HepG2 (cell line): ENCODE results near the gene SPSB2. TPM values are rescaled to one million over a fixed set of nuclear protein-coding genes. Genes with fewer than 3 reads are reported as not detected.

ENCODE experiments used
- AGO1 ChIP-seq: fragments of 200-400 bp; formaldehyde crosslinking; IDR thresholded peaks from 2 replicates; pipeline ENCODE4 v1.6.1; 2017; ENCODE audit warnings: mild to moderate bottlenecking, low read depth, low read length, moderate library complexity; ENCODE audit not compliant: poor library complexity, severe bottlenecking
- CEBPZ ChIP-seq: IDR thresholded peaks from 2 replicates; pipeline ENCODE4 v1.6.1; 2012; ENCODE audit warnings: low read length, improper control_type of control experiment
- CREB1 ChIP-seq, 2 experiments: fragments of 450-650 bp in 1 of 2; IDR thresholded peaks; 2 replicates each; pipeline ENCODE4 v1.6.1; 2016 to 2017; ENCODE audit warnings: control low read depth in 1 of 2, mild to moderate bottlenecking in 1 of 2, missing compliant biosample characterization in 1 of 2, missing genetic modification characterization in 1 of 2
- ETV6 ChIP-seq: sonication (generic); formaldehyde crosslinking; conservative IDR thresholded peaks from 2 replicates; pipeline ENCODE4 v1.4.0; 2020; ENCODE audit warnings: missing genetic modification reagents
- HMGXB4 ChIP-seq, 2 experiments: sonication (generic) in 1 of 2; formaldehyde crosslinking in 1 of 2; IDR thresholded peaks; 2 replicates each; pipeline versions ENCODE4 v1.4.0 to v1.6.1; 2018 to 2020; ENCODE audit warnings: missing genetic modification reagents in 2 of 2, borderline replicate concordance in 1 of 2, low read depth in 1 of 2, mild to moderate bottlenecking in 1 of 2, missing biosample characterization in 1 of 2
- HNRNPK ChIP-seq: fragments of 200-400 bp; formaldehyde crosslinking; IDR thresholded peaks from 2 replicates; pipeline ENCODE4 v1.6.1; 2018; ENCODE audit warnings: low read length, low read depth, moderate library complexity, mild to moderate bottlenecking; ENCODE audit not compliant: poor library complexity, severe bottlenecking
- JUN ChIP-seq: sonication (generic); formaldehyde crosslinking; IDR thresholded peaks from 2 replicates; pipeline ENCODE4 v1.4.0; 2020; ENCODE audit warnings: mild to moderate bottlenecking, missing genetic modification reagents
- KLF15 ChIP-seq: sonication (generic); formaldehyde crosslinking; IDR thresholded peaks from 2 replicates; pipeline ENCODE4 v1.8.1; 2023; ENCODE audit warnings: borderline replicate concordance, mild to moderate bottlenecking, inconsistent platforms, missing genetic modification reagents, mixed read lengths
- NFKB2 ChIP-seq: sonication (generic); formaldehyde crosslinking; IDR thresholded peaks from 2 replicates; pipeline ENCODE4 v1.4.0; 2020; ENCODE audit warnings: missing genetic modification reagents, borderline replicate concordance
- POGZ ChIP-seq: sonication (generic); formaldehyde crosslinking; IDR thresholded peaks from 2 replicates; pipeline ENCODE4 v1.4.0; 2020; ENCODE audit warnings: mild to moderate bottlenecking, missing genetic modification reagents
- RARA ChIP-seq: IDR thresholded peaks from 2 replicates; pipeline ENCODE4 v1.6.1; 2016; ENCODE audit warnings: missing genetic modification reagents, missing compliant biosample characterization
- SRSF1 ChIP-seq: fragments of 200-400 bp; formaldehyde crosslinking; optimal IDR thresholded peaks from 2 replicates; pipeline ENCODE3; 2017; ENCODE audit warnings: mild to moderate bottlenecking, low read depth, low read length, moderate library complexity
- ZBTB20 ChIP-seq: sonication (generic); formaldehyde crosslinking; IDR thresholded peaks from 2 replicates; pipeline ENCODE4 v1.8.1; 2023; ENCODE audit warnings: missing genetic modification reagents, low read depth, mild to moderate bottlenecking, borderline replicate concordance
- ZMAT3 ChIP-seq: sonication (generic); formaldehyde crosslinking; conservative IDR thresholded peaks from 2 replicates; pipeline ENCODE4 v1.7.0; 2021; ENCODE audit warnings: missing genetic modification reagents
- ZMAT5 ChIP-seq: sonication (generic); formaldehyde crosslinking; IDR thresholded peaks from 2 replicates; pipeline ENCODE4 v1.5.0; 2020; ENCODE audit warnings: mild to moderate bottlenecking, low read depth, missing genetic modification reagents, borderline replicate concordance
- ZMYM3 ChIP-seq: sonication (generic); formaldehyde crosslinking; IDR thresholded peaks from 2 replicates; pipeline ENCODE4 v1.5.1; 2020; ENCODE audit warnings: mild to moderate bottlenecking, missing genetic modification reagents
- ZNF138 ChIP-seq: sonication (generic); formaldehyde crosslinking; IDR thresholded peaks from 2 replicates; pipeline ENCODE4 v1.5.0; 2020; ENCODE audit warnings: mild to moderate bottlenecking, low read depth, missing genetic modification reagents
- ZNF331 ChIP-seq: sonication (generic); formaldehyde crosslinking; IDR thresholded peaks from 2 replicates; pipeline ENCODE4 v1.4.0; 2020; ENCODE audit warnings: missing genetic modification reagents
- ZNF503 ChIP-seq: sonication (generic); formaldehyde crosslinking; IDR thresholded peaks from 2 replicates; pipeline ENCODE4 v1.4.0; 2020; ENCODE audit warnings: missing genetic modification reagents
- ZNF570 ChIP-seq: sonication (generic); formaldehyde crosslinking; IDR thresholded peaks from 2 replicates; pipeline ENCODE4 v1.4.0; 2020; ENCODE audit warnings: mild to moderate bottlenecking, missing genetic modification reagents, borderline replicate concordance
- ZNF577 ChIP-seq: sonication (generic); formaldehyde crosslinking; IDR thresholded peaks from 2 replicates; pipeline ENCODE4 v1.4.0; 2020; ENCODE audit warnings: mild to moderate bottlenecking, low read depth, missing genetic modification reagents, borderline replicate concordance
- polyA plus RNA-seq, 8 experiments: library from polyadenylated mRNA; depleted of rRNA in 3 of 8; stranded (reverse) in 7 of 8; unstranded in 1 of 8; fragments of >200 nt; fragmentation: Illumina TruSeq in 4 of 8; extraction: Trizol in 4 of 8; gene quantifications; 2 replicates each; pipeline versions ENCODE4 v1.2.1 to v1.2.3, GENCODE V29; 2011 to 2016; ENCODE audit warnings: low read depth in 4 of 8, missing spikeins in 1 of 8, mixed read lengths in 1 of 8; ENCODE audit not compliant: insufficient read depth in 1 of 8
- total RNA-seq, 5 experiments: library from RNA; depleted of rRNA; stranded (reverse); fragments of >200 nt; fragmentation: Illumina TruSeq; extraction: Trizol; gene quantifications; 2 replicates each; pipeline ENCODE4 v1.2.3, GENCODE V29; 2016; ENCODE audit warnings: low read depth in 1 of 5

SPSB2 gene
- total and polyA plus RNA-seq, 2 of the 13 experiments (the other 11 are each of a cell fraction or from before 2014, with no cell fraction given), result 2.0 to 6.2 TPM

- TF ChIP-seq ZNF503 (CRISPR knock-in tag) (no peak), CREB1 (IDR thresholded peaks at IDR 0.05) (peak; percentile 7; the same call in 1 of the 2 replicates), CREB1 (CRISPR knock-in tag; IDR thresholded peaks at IDR 0.05) (no peak), RARA (CRISPR knock-in tag) (0 out of 2 replicates have a peak, but pooled peaks have one; percentile 14), AGO1 (peak; percentile 67), ZBTB20 (CRISPR knock-in tag) (peak; percentile 55; the same call in 1 of the 2 replicates), SRSF1 (peak; percentile 42), KLF15 (CRISPR knock-in tag) (no peak), ZNF570 (CRISPR knock-in tag) (no peak), ZNF138 (CRISPR knock-in tag) (no peak), ZMAT5 (CRISPR knock-in tag) (no peak), CEBPZ (no peak), NFKB2 (CRISPR knock-in tag) (no peak; the same call in 1 of the 2 replicates), ETV6 (CRISPR knock-in tag) (no peak), ZMAT3 (peak; percentile 92), HNRNPK (no peak), JUN (CRISPR knock-in tag) (no peak), ZNF331 (no peak), ZMYM3 (peak; percentile 41; the same call in 1 of the 2 replicates), ZNF577 (CRISPR knock-in tag) (no peak), POGZ (CRISPR knock-in tag) (no peak; the same call in 1 of the 2 replicates), HMGXB4 (CRISPR knock-in tag; IDR thresholded peaks at IDR 0.05; ENCODE audit: borderline replicate concordance in 1 of 2, low read depth in 1 of 2) (peak; percentile 43 to 92; a peak in 3 of 4 replicates)
Observed at GRCh38 chr12:6828781-6829535, 44.1 kb downstream of the SPSB2 start (continued).
